HPDE6-E6E7 (cell line): ENCODE results near the gene H2BK1.

Source experiments
- DNase-seq: peaks from one replicate; pipeline ENCODE4 v3.0.0; 2011; ENCODE audit warnings: missing footprints; ENCODE audit errors: extremely low spot score

Gene H2BK1

DNA sequence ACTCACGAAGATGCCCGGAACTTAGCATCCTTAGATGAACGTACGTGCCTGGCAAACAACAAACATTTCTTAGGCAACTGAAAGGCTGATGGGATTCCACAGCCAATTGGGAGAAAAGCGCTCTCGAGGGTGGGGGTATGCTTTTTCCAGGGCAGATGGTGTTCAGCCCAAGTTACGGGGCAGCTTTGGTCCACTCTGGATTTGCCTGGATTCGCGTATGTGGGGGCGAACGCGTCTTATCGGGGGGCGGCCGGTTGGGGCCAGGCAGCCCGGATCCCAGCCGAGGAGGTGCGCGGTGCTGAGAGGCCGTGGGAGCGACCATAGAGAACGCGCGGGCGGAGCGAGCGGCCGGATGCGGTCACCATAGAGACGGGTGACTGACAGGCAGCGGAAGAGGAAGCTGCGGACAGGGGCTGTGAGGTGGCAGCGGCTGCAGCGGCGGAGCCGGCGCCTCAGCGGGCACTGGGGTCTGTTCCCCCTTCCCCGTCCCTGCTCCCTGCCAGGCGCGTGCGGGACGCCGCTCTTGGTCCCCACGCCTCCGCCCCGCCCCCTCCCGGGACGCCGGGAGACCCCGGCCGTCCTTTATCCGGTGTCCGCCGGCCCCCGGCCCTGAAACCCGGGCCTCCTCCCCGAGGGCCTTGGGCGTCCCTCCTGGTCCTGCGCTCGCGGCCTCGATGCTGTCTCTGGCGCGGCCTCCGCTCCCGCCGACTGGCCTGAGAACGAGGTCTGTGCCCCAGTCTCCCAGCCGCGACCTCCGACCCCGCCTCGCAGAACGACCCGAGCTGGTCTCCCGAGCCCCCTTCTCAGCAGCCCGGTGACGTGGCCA, 22.0 kb upstream of the H2BK1 start, which contains the start of gene CHPF2:
Gene CHPF2, plus strand, starts transcription at position 393 of the 826 bp plus-strand sequence. CDS start 1,529 bp downstream, outside the sequence.
- DNase-seq: peak; percentile 95

DNA sequence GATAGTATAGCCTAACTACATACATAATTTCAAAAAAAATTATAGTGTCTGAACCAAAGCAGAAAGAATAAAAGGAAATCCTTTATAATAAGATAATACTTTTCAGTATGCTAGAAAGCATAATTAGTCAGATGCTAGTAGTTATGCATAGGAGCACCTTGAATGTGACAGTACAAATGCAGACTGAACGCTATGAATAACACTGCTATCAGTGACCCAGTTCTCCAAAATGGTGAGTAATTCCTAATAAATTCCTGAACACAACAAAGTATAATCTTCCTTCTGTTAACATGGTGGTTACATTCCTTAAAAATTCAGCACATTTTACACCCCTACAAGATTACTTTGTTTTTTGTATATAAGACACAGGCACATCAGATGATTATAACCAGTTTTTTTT, 20.8 kb upstream of the H2BK1 start:
- DNase-seq: no peak

DNA sequence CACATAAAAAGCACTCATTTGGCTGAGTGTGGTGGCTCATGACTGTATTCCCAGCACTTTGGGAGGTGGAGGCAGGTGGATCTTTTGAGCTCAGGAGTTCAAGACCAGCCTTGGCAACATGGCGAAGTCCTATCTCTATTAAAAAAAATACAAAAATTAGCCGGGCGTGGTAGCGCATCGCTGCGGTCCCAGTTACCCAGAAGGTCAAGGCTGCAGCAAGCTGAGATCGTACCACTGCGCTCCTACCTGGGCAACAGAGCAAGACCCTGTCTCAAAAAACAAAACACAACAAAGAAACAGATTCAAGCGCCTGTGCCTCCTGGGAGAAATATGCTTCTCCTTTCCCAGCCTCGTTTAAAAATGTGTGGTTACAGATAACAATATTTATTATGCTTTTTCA, 19.0 kb upstream of the H2BK1 start:
- no peak for DNase-seq

DNA sequence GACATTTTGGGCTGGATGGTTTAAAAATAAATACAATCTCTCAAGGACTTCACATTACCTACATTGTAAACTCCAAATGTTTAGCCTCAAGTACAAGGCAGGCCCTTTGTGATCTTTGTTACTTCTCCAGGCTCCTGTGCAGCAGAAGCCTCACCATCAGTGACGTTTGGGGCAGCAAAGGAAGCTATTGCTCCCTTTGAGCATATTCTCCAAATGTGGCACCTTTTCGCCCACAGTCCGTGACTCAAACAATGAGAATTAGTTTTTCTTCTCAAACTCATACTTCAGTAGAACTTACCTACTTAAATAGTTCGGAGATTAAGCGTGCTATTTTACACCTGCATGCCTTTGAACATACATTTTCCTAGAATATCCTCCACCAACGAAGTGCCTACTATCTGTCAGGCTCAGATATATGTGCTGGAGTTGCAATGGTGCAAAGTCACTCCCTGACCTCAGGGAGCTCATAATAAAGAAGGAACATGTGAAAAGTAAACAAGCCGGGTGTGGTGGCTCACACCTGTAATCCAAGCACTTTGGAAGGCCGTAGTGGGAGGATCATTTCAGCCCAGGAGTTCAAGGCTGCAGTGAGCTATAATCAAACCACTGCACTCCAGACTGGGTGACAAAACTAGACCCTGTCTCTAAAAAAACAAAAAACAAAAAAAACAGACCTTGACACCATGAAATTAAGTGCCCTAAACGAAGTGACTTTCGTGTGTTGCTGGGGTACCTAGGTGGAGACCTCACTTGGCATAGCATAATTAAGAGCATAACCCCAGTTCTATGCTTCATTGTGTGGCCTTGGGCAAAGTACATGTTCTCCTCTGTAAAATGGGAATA, 18.0 kb upstream of the H2BK1 start:
- DNase-seq: no peak

DNA sequence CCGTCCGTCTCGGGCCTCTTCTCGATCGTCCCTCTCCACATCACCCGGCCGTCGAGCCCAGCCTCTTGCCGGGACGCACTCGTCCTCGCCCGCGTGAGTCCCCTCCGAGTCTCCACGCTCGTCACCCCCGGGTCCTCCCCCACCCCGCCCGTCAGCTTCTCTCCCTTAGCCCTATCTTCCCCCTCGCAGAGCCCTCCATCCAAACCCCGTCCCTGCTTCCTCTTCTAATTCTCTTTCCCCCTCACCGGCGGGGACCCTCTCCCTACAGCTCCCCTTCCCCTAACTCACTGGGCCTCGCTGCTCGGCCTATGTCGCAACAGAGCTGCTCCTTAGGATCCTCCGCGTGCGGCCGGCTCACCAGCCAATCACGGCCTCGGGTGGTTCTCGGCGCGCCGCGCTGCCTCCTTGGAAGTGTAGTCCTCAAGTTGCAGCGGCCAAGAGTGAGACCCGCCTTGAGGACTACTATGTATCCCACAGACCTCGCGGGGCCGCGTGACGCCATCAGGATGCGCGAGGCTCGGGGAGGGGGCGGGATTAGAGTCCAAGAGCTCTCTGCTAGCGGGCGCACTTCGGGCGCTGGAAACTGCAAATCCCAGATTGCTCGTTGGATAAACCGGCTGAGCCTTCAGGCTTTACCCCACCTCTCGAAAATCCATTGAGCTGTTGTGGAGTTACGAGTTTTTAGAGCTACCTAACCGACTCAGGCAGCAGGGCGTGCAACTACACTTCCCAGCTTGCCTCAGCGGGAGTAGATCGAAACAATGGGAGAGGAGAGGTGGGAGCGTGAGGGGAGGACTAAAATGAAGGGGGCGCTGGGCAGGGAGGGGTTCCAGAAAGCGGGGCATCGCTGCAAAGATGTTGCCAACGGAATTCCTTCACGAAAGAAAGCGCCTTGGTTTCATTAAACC, 16.8 kb upstream of the H2BK1 start, which contains the start of gene ABCF2:
Gene ABCF2, minus strand, starts transcription at position 331 of the 908 bp plus-strand sequence. CDS start 747 bp downstream, outside the sequence.
- peak; percentile 98 for DNase-seq

DNA sequence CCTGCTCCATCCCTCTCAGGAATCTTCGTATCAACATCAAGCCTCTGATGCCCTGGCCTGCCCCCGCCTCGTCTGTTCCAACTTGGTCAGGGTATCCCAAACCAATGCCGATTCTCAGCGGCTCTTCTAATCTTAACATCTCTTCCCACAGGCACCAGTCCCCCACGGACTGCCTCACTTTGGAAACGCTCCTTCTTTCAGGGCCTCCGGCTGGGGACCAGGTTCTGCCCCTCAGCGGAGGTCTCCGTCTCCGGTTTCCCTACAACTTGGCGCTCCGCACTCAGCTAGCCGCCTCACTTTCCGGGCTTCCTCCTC, 16.2 kb upstream of the H2BK1 start:
- DNase-seq: no peak

DNA sequence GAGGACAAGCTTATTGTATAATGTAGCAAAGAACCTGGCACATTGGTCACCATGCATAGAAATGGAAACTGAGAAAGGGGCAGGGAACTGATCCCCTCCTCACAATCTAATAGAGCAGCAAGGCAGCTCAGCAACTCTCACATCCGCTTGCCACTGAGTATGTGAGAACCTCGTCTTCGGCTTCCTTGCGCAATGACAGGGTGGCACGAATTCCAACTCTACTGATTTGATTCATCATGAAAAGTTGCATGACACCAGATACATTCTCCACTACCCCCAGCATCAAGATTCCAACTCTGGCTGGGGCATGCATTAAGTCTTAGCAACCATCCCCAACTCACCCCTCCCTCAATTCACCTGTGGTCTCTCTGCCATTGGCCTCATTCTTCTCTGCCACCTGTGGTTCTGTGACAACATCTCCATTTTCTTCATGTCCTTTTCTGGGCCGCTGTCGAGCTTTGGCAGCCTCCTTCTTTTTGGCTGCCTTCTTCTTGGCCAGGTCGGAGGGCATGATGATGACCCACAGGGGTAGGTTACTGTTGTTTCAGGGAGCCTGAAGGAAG, 15.7 kb upstream of the H2BK1 start:
- DNase-seq: no peak

DNA sequence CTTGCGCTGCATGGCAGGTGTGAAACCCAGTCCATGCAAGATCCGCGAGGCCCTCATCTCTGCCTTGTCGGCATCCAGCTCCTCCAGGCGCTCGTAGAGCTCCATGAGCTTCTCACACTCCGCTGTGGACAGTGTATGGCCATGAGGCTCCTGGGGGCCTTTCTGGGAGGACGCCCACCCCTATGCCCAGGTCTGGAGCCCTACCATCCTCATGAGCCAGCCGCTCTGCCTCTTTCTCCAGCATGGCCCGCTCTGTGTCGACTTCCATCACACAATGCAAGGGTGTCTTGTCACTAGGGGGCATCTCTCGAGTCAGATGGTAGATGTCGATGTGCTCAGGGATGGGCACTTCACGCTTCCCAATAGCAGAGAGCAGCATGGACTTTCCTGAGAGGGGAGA, 13.4 kb upstream of the H2BK1 start:
- no peak for DNase-seq

DNA sequence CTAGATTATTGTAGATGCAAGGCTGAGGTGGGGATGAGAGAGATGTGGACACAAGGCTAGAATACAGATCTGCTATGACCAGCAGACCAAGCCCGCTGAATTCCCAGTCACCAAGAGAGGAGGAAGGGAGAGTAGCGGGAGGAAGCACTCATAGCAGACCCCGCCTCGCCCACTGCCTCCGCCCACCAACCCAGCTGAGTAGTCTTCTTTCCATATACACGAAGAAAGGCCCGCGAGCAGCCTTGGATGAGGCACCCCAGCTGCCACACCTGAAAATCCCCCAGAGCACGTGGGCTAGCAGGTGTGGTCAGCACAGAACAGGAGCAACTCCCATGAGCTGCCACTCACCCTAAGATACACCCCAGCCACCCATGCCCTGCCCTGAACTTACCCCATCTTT, 7.9 kb upstream of the H2BK1 start:
- no peak for DNase-seq

DNA sequence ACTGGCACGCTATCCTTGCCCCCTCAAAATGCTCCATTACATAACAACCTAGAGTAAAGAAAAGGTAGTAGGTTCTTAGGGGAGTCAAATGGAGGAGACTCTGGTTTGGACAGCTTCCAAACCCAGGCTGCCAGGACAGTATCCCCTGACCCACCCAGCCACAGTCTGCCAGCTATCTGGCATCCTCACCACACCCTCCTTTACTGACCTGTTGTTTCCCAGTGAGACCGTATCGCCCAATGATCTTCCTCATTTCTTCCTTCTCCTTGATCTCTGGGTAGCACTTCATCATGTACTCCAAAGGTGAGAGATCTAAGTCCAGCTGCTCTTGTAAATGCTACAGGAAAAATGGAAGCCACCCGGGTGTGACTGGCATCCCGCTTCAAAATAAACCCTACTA, 5.1 kb upstream of the H2BK1 start:
- no peak for DNase-seq

DNA sequence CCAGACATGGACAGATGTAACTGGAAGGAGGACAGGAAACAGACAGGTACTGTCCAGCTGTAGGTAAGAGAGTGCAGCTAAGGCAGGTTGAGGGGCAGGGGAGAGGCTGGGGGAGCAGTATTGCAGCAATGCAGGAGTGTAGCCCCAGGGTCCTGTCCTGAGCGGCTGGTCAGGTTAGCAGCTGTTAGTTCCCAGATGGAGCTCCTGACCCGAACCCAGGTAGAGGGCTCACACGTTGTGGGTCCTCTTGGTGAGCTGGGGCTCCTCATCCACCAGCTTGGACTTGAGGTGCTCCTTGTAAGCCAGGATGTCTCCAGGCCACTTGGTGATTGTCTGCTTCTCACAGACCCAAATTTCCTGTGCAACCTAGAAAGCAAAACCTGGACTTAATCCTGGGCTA, 3.5 kb upstream of the H2BK1 start:
- DNase-seq: no peak

DNA sequence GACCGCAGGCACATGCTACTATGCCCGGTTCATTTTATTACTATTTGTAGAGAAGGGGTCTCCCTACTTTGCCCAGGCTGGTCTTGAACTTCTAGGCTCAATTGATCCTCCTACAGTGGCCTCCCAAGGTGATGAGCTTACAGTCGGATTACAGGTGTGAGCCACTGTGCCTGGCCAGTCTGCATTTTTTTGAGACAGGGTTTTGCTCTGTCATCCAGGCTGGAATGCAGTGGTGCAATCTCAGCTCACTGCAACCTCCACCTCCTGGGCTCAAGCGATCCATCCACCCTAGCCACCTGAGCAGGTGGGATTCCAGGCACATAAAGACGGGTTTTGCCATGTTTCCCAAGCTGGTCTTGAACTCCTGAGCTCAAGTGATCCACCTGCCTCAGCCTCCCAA, 2.3 kb upstream of the H2BK1 start:
- no peak for DNase-seq

DNA sequence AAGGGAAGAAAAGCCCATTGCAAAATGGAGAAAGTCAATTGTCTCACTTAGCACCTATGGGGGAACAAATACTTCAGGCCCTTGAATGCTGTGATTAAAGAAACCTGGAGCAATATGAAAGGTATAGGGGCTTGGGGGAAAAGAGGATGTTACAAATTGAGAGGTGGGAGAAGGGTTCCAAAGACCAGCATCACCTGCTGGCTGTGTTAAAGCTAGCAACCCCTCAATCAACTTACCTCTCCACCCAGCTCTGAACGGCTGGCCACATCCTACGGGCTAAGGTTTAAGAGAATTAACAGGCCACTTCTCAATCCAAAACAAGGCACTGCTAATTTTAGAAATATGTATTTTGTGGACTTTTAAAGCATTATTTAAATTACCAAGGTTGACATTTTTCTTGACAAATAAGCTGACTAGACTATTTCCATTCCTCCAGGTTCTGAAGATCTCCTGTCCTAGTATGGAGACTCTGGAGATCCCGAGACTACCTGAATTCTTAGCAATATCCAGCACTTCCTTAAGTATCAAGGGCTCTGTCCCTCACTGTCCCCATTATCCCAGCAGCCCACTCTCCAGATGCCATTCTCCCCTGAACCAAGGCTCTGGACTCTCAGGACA, 976 bp upstream of the H2BK1 start:
- DNase-seq: no peak

DNA sequence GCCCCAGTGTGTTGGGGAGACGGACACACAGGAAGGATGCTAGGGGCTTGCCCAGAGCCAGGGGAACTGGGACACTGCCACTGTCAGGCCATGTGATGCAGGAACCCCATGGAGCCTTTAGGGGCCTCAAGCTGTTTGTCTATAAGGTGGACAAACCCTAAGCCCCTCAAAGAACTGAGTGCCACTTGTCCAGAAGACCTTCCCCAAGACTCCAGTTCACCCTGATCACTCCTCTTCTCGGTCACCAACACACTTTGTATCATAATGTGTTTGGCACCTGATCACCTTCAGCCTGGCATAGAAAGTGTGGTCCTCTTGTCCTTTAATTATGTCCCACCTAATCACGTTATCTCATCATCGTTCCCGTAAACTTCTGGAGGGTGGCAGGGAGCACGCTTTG, 700 bp downstream of the H2BK1 start:
- no peak for DNase-seq

DNA sequence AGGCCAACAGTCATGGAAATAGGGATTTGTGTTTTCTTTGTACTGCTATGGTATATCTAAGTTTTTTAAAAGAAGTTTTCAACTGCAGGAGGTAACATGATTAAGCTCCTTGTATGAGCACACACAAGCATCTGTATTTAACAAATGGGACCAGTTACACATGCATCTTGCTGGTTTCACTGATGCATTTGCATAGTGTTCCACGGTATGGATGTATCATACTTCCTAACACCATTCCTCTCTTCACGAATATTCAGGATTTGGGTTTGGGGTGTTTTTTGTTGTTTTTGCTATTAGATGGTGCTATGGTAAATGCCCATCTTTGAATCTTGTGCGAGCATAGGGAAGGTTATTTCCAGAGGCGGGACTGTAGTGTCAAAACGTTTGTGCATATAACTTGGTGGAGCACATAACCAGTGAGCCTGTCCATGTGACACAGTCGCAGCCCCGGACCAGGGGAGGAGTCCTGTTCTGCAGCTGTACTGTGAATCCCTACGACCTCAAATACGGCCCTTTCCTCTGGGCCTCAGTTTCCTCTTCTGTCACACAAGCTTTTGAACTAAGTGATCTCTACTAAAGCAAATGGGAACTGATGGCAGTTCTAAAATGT, 1.9 kb downstream of the H2BK1 start:
- DNase-seq: no peak

DNA sequence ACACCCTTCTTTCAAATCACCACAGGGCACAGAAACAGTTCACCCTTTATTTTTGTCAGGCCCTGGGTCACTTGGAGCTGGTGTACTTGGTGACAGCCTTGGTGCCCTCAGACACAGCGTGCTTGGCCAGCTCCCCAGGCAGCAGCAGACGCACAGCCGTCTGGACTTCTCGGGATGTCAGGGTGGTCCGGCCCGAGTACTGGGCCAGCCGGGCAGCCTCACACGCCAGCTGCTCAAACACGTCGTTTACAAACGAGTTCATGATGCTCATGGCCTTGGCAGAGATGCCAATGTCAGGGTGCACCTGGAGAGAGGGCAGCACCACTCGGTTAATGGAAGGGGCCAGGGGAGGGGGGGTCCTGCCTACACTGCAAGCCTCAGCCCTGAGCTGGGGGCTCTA, 2.5 kb downstream of the H2BK1 start:
- DNase-seq: no peak

DNA sequence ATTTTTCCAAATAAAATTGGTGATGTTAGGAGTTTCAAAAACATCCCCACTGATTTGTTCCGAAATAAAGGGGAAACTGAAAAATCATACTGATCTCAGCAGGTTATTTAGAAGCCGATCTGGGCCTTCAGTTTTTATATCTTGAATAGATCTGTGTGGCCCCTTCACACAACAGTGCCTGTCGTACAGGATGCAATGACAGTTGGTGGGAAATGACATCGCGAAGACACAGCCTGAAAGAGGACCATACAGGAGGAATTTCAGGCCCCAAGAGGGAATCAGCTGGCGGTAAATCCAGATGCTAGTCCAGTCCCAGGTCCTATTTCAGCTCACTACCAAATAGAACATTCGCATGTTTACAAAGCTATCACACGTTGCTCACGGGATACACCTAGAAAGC, 3.0 kb downstream of the H2BK1 start:
- no peak for DNase-seq

DNA sequence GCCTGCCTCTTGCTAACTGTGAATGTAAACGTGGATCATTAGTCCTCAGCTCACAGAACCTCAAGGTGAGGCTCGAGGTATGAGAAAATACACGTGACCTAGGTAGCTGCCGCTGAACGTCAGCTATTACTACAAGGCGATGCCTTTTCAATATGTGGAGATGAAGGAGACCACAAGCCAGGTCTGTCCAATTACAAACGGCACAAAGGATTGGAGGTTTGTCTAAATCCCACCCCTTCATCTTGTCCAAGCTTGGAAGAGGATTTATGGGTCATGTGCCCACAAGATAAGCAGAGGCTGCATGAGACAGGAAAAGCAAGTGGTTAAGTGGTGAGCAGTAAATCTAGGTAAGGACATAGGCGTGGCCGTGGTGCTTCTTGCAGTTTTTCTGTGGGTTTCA, 3.4 kb downstream of the H2BK1 start:
- DNase-seq: no peak

DNA sequence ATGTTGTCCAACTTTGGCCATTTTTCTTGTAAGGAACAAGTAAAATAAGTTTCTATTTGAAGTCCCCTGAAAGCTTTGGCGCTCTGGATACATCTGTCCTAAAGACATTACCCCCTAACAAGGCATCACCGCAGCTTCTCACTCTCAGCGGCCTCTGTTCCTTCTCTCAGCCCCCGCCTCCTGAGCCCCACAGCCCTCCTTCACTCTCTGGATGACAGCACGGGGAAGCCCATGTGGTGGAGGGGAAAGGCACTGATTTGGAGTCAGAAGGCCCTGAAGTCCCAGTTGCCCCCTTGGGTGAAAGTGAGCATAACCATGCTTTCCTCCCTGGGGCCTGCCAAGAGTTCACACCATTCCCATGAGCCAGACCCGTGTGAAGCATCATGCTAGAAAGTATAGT, 4.6 kb downstream of the H2BK1 start:
- no peak for DNase-seq

DNA sequence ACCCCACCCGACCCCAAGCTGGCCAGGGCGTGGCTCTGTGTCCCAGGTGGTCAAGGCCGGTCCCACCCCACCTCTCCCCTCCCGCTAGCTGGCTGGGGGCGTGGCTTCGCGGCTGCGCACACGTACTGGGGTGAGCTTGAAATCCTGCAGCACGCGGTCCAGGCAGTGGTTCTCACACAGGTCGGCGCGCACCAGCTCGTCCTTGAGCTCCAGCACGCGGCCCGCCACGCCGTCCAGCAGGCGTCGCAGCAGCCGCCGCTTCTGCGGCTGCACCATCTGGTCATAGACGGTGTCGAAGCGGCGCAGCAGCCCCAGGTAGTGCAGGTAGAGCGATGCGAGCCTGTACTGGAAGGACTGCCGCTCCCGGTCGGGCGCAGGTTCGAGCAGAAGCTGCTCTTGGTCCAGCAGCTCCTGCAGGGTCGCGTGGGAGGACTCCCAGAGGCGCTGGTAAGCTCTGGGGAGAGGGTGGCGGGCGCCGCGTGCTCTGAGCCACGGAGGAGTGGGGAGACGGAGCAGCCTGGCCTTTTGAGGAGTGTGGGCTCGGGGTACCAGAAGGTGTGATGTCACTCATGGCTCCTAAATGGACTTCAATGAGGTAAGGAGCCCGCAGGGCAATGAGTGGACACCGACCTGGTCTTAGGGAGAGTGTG, 5.8 kb downstream of the H2BK1 start:
- no peak for DNase-seq
